Keratinocyte (primary cell): ENCODE measurements around the gene DMXL2. TPM values are rescaled to one million over a fixed set of nuclear protein-coding genes. Genes with fewer than 3 reads are reported as not detected.

Source experiments
- DNase-seq: peaks from one replicate; pipeline ENCODE4 v3.0.0-alpha.2; 2011; ENCODE audit warnings: low read depth, missing footprints, low spot score
- FAIRE-seq: peaks from 2 replicates; lab custom pipeline; 2011; peaks lifted over from hg19 to GRCh38; lab: Jason Lieb, UNC
- H2AFZ ChIP-seq: 2 replicates; pipeline ENCODE4 v1.6.0; 2012; ENCODE audit warnings: low read length, control low read depth, inconsistent platforms; ENCODE audit not compliant: control insufficient read depth
- H3K27ac ChIP-seq: 2 replicates; pipeline ENCODE4 v1.5.1; 2011; ENCODE audit warnings: low read length; ENCODE audit not compliant: control insufficient read depth, insufficient read depth
- H3K27me3 ChIP-seq: 3 replicates; pipeline ENCODE4 v1.6.0; 2011; ENCODE audit warnings: low read length; ENCODE audit not compliant: control insufficient read depth, insufficient read depth; ENCODE audit errors: extremely low read depth
- H3K36me3 ChIP-seq, 2 experiments: 2 replicates in 1 of 2; 3 replicates in 1 of 2; pipeline ENCODE4 v1.5.1; 2011; ENCODE audit warnings: low read length in 2 of 2, mild to moderate bottlenecking in 1 of 2; ENCODE audit not compliant: control insufficient read depth in 2 of 2, insufficient read depth in 2 of 2; ENCODE audit errors: extremely low read depth in 1 of 2
- H3K4me1 ChIP-seq: 3 replicates; pipeline ENCODE4 v1.5.1; 2011; ENCODE audit warnings: low read length; ENCODE audit not compliant: control insufficient read depth, insufficient read depth; ENCODE audit errors: extremely low read depth
- H3K4me2 ChIP-seq: 3 replicates; pipeline ENCODE4 v1.6.0; 2011; ENCODE audit warnings: low read depth, low read length; ENCODE audit not compliant: control insufficient read depth, insufficient read depth; ENCODE audit errors: extremely low read depth
- H3K4me3 ChIP-seq, 3 experiments: fragments of 200-600 bp in 1 of 3; sonication (generic) in 1 of 3; 2 replicates in 2 of 3; 3 replicates in 1 of 3; pipeline ENCODE4 v1.5.1; 2011 to 2016; ENCODE audit warnings: low read length in 3 of 3, mild to moderate bottlenecking in 3 of 3, control low read depth in 2 of 3, inconsistent platforms in 1 of 3, low read depth in 1 of 3, mixed read lengths in 1 of 3, mixed run types in 1 of 3, moderate library complexity in 1 of 3; ENCODE audit not compliant: control insufficient read depth in 2 of 3, insufficient read depth in 2 of 3; ENCODE audit errors: extremely low read depth in 1 of 3
- H3K79me2 ChIP-seq: 2 replicates; pipeline ENCODE4 v1.6.0; 2012; ENCODE audit warnings: low read length; ENCODE audit not compliant: control insufficient read depth, insufficient read depth
- H3K9ac ChIP-seq: 3 replicates; pipeline ENCODE4 v1.6.0; 2011; ENCODE audit warnings: low read length; ENCODE audit not compliant: control insufficient read depth, insufficient read depth; ENCODE audit errors: extremely low read depth
- H3K9me1 ChIP-seq: 3 replicates; pipeline ENCODE4 v1.6.0; 2011; ENCODE audit warnings: low read length; ENCODE audit not compliant: control insufficient read depth, insufficient read depth; ENCODE audit errors: extremely low read depth
- H3K9me3 ChIP-seq: 2 replicates; pipeline ENCODE4 v1.5.1; 2012; ENCODE audit warnings: low read depth, low read length; ENCODE audit not compliant: control insufficient read depth
- H4K20me1 ChIP-seq: 3 replicates; pipeline ENCODE4 v1.6.0; 2011; ENCODE audit warnings: low read length; ENCODE audit not compliant: control insufficient read depth, insufficient read depth; ENCODE audit errors: extremely low read depth
- EZH2 ChIP-seq: IDR thresholded peaks from one replicate; pipeline ENCODE4 v1.6.1; 2012; ENCODE audit warnings: inconsistent platforms, mild to moderate bottlenecking, low read length, moderate library complexity
- dilution Hi-C: fragments of 300-500 bp; cut with MboI; formaldehyde crosslinking; loops from one replicate; pipeline ENCODE4 v1.7.0; 2020; ENCODE audit warnings: low sequenced_read_pairs; ENCODE audit not compliant: extremely low pct_ligation_motif_present
- polyA plus RNA-seq, 5 experiments: library from polyadenylated mRNA; depleted of rRNA in 3 of 5; stranded (reverse) in 3 of 5; stranded (forward) in 1 of 5; unstranded in 1 of 5; fragments of >200 nt; gene quantifications; 1 replicate in 1 of 5; 2 replicates in 3 of 5; 3 replicates in 1 of 5; pipeline versions ENCODE4 v1.2.1 to v1.2.3, GENCODE V29; 2011 to 2012; ENCODE audit warnings: missing spikeins in 2 of 5, low read depth in 1 of 5, low replicate concordance in 1 of 5
- TF ChIP-seq, protein P1 (sequence below), 3 experiments: IDR thresholded peaks in 1 of 3; conservative IDR thresholded peaks in 1 of 3; optimal IDR thresholded peaks in 1 of 3; 2 replicates in 2 of 3; 3 replicates in 1 of 3; pipeline versions ENCODE3 to v1.5.1; 2011; ENCODE audit warnings: low read length in 3 of 3, mild to moderate bottlenecking in 3 of 3, moderate library complexity in 2 of 3, control low read depth in 1 of 3, inconsistent platforms in 1 of 3; ENCODE audit not compliant: insufficient read depth in 2 of 3; ENCODE audit errors: extremely low read depth in 1 of 3

Gene DMXL2
- polyA plus RNA-seq, 1 donor (not counting 4 experiments of a cell fraction or from before 2014, with no cell fraction given) = 14.9 TPM

DNA sequence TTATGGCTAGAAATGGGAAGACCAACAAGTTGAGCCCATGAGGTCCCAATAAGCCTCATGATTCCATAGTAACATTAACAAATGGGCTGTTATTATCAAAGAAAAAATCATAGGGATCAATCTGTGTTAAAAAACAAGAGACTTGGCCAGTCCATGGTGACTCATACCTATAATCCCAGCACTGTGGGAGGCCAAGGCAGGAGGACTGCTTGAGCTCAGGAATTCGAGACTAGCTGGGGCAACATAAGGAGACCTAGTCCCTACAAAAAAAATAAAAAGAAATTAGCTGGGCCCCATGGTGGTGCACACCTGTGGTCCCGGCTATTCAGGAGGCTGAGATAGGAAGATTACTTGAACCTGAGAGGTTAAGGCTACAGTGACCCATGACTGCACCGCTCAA lies 124.8 kb downstream of the DMXL2 start:
- Histone ChIP-seq H2AFZ (no peak overlapping the region), H3K4me2 (no peak overlapping the region), H3K9ac (no peak overlapping the region), H3K27ac (no peak overlapping the region), H3K9me1 (no peaks in the 10 kb centered on the region), H3K4me1 (peaks cover 2% of the 10 kb centered on the region), H4K20me1 (no peaks in the 10 kb centered on the region), H3K79me2 (no peaks in the 10 kb centered on the region), H3K9me3 (no peaks in the 10 kb centered on the region), H3K27me3 (no peaks in the 10 kb centered on the region), H3K36me3 (no peaks in the 10 kb centered on the region), H3K4me3 (no peak overlapping the region)
- TF ChIP-seq, protein P1, sequence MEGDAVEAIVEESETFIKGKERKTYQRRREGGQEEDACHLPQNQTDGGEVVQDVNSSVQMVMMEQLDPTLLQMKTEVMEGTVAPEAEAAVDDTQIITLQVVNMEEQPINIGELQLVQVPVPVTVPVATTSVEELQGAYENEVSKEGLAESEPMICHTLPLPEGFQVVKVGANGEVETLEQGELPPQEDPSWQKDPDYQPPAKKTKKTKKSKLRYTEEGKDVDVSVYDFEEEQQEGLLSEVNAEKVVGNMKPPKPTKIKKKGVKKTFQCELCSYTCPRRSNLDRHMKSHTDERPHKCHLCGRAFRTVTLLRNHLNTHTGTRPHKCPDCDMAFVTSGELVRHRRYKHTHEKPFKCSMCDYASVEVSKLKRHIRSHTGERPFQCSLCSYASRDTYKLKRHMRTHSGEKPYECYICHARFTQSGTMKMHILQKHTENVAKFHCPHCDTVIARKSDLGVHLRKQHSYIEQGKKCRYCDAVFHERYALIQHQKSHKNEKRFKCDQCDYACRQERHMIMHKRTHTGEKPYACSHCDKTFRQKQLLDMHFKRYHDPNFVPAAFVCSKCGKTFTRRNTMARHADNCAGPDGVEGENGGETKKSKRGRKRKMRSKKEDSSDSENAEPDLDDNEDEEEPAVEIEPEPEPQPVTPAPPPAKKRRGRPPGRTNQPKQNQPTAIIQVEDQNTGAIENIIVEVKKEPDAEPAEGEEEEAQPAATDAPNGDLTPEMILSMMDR (optimal IDR thresholded peaks at IDR 0.05 in 1 of 3, IDR thresholded peaks at IDR 0.05 in 1 of 3, conservative IDR thresholded peaks at IDR 0.05 in 1 of 3; ENCODE audit: extremely low read depth in 1 of 3, insufficient read depth in 2 of 3, low read length in 3 of 3) = no peak
- TF ChIP-seq EZH2 = no peak
- FAIRE-seq (no peak), DNase-seq (no peak)
- dilution Hi-C loops = no loop called here

DNA sequence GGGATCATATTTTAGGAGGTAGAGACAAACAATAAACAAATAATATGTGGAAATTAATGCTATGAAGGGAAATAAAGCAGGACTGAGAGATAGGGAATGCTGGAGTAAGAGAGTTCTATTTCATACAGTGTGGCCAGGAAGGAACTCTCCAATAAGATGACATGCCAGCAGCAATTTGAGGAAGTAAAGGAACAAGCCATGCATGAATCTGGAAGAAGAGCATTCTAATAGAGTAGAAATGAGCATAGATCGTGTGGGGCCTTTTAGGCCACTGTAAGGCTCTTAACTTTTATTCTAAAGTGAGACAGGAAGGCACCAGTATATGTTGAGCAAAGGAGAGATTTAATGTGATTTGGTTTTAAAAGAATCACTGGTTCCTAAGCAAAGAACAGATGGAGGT lies 126.3 kb downstream of the DMXL2 start:
- FAIRE-seq = no peak
- H3K27ac ChIP-seq = no peak overlapping the region
- no peaks in the 10 kb centered on the region for H3K9me1 ChIP-seq
- dilution Hi-C loops = no loop called here
- no peak overlapping the region for H3K9ac ChIP-seq
- H2AFZ ChIP-seq = no peak overlapping the region
- no peaks in the 10 kb centered on the region for H3K79me2 ChIP-seq
- no peaks in the 10 kb centered on the region for H4K20me1 ChIP-seq
- no peak overlapping the region for H3K4me2 ChIP-seq
- H3K36me3 ChIP-seq = no peaks in the 10 kb centered on the region
- H3K9me3 ChIP-seq = no peaks in the 10 kb centered on the region
- no peak overlapping the region for H3K4me3 ChIP-seq
- H3K4me1 ChIP-seq = peaks cover 2% of the 10 kb centered on the region
- DNase-seq = no peak
- TF ChIP-seq, protein P1 (optimal IDR thresholded peaks at IDR 0.05 in 1 of 3, IDR thresholded peaks at IDR 0.05 in 1 of 3, conservative IDR thresholded peaks at IDR 0.05 in 1 of 3; ENCODE audit: extremely low read depth in 1 of 3, insufficient read depth in 2 of 3, low read length in 3 of 3) = no peak
- TF ChIP-seq EZH2 = no peak
- H3K27me3 ChIP-seq = no peaks in the 10 kb centered on the region
